H1 (cell line): ENCODE results near the gene DIP2C. TPM values are rescaled to one million over a fixed set of nuclear protein-coding genes. Genes with fewer than 3 reads are reported as not detected.

ENCODE experiments used
- CTCF ChIA-PET: fragments of 300-600 bp; sonication (Branson Sonifier 250); formaldehyde crosslinking; loops from one replicate; lab custom pipeline; 2021; ENCODE audit not compliant: partially characterized antibody; lab: Charles Lee
- POLR2A ChIA-PET: fragments of 300-600 bp; sonication (Branson Sonifier 250); formaldehyde crosslinking; loops from one replicate; lab custom pipeline; 2021; ENCODE audit warnings: inconsistent platforms; ENCODE audit not compliant: partially characterized antibody; lab: Charles Lee
- DNase-seq, 2 experiments: peaks; one replicate each; pipeline versions ENCODE4 v3.0.0 to v3.0.0-alpha.2; 2010 to 2022; ENCODE audit warnings: low spot score in 2 of 2, low read depth in 1 of 2, mixed read lengths in 1 of 2
- FAIRE-seq: peaks from 2 replicates; lab custom pipeline; 2011; peaks lifted over from hg19 to GRCh38; lab: Jason Lieb, UNC
- H2AFZ ChIP-seq: 2 replicates; pipeline ENCODE4 v1.8.1; 2012; ENCODE audit warnings: low read length, inconsistent platforms
- H2AK5ac ChIP-seq: 2 replicates; pipeline ENCODE4 v1.6.1; 2013; ENCODE audit warnings: low read depth, low read length
- H2BK120ac ChIP-seq: replicated peaks from 2 replicates; pipeline ENCODE3; 2013; ENCODE audit warnings: low read depth, low read length, inconsistent platforms
- H2BK12ac ChIP-seq: 2 replicates; pipeline ENCODE4 v1.6.1; 2013; ENCODE audit warnings: low read depth, low read length
- H2BK15ac ChIP-seq: 2 replicates; pipeline ENCODE4 v1.6.1; 2013; ENCODE audit warnings: low read length
- H2BK20ac ChIP-seq: 2 replicates; pipeline ENCODE4 v1.6.1; 2013; ENCODE audit warnings: low read length
- H2BK5ac ChIP-seq: 2 replicates; pipeline ENCODE4 v1.6.1; 2013; ENCODE audit warnings: low read depth, low read length
- H3K14ac ChIP-seq: 2 replicates; pipeline ENCODE4 v1.6.1; 2013; ENCODE audit warnings: inconsistent platforms; ENCODE audit not compliant: insufficient read length
- H3K18ac ChIP-seq: 2 replicates; pipeline ENCODE4 v1.6.1; 2013; ENCODE audit warnings: low read length; ENCODE audit errors: extremely low read depth
- H3K23ac ChIP-seq: 2 replicates; pipeline ENCODE4 v1.6.1; 2013; ENCODE audit warnings: inconsistent platforms; ENCODE audit not compliant: insufficient read length
- H3K23me2 ChIP-seq: 2 replicates; pipeline ENCODE4 v1.6.1; 2013; ENCODE audit warnings: low read depth, low read length
- H3K27ac ChIP-seq: 2 replicates; pipeline ENCODE4 v1.6.1; 2011; ENCODE audit warnings: low read depth, low read length, inconsistent platforms
- H3K27me3 ChIP-seq, 4 experiments: replicated peaks in 1 of 4; 1 replicate in 1 of 4; 2 replicates in 3 of 4; pipeline versions ENCODE4 v1.6.1 to v1.8.1; 2011 to 2013; ENCODE audit warnings: low read length in 3 of 4, mild to moderate bottlenecking in 3 of 4, inconsistent platforms in 2 of 4, mixed read lengths in 2 of 4, moderate library complexity in 1 of 4; ENCODE audit not compliant: control insufficient read depth in 3 of 4, insufficient read depth in 3 of 4; ENCODE audit errors: extremely low read depth in 1 of 4
- H3K36me3 ChIP-seq, 4 experiments: 2 replicates each; pipeline versions ENCODE4 v1.6.1 to v1.8.1; 2011 to 2013; ENCODE audit warnings: mild to moderate bottlenecking in 4 of 4, low read length in 3 of 4, moderate library complexity in 2 of 4, control low read depth in 1 of 4, inconsistent platforms in 1 of 4; ENCODE audit not compliant: insufficient read depth in 4 of 4, control insufficient read depth in 2 of 4
- H3K4ac ChIP-seq: replicated peaks from 2 replicates; pipeline ENCODE3; 2013; ENCODE audit warnings: low read length, low read depth, mixed read lengths, inconsistent platforms; ENCODE audit not compliant: insufficient read length
- H3K4me1 ChIP-seq, 4 experiments: replicated peaks in 1 of 4; 1 replicate in 1 of 4; 2 replicates in 3 of 4; pipeline versions ENCODE4 v1.6.1 to v1.8.1; 2011 to 2013; ENCODE audit warnings: low read length in 3 of 4, inconsistent platforms in 2 of 4, mixed read lengths in 1 of 4; ENCODE audit not compliant: insufficient read depth in 4 of 4, control insufficient read depth in 3 of 4
- H3K4me2 ChIP-seq, 2 experiments: 2 replicates each; pipeline versions ENCODE4 v1.6.1 to v1.8.1; 2011 to 2013; ENCODE audit warnings: low read depth in 2 of 2, low read length in 2 of 2, control low read depth in 1 of 2, inconsistent platforms in 1 of 2, mild to moderate bottlenecking in 1 of 2; ENCODE audit not compliant: insufficient read depth in 1 of 2
- H3K4me3 ChIP-seq, 4 experiments: fragments of 200-600, 300-600 bp in 1 of 4; sonication (generic), shearing (Covaris generic), sonication (Bioruptor Twin) in 1 of 4; 2 replicates each; pipeline versions ENCODE4 v1.5.1 to v1.8.1; 2011 to 2016; ENCODE audit warnings: low read length in 4 of 4, low read depth in 3 of 4, control low read depth in 2 of 4, inconsistent platforms in 2 of 4, mild to moderate bottlenecking in 2 of 4, mixed read lengths in 1 of 4, moderate library complexity in 1 of 4; ENCODE audit not compliant: insufficient read depth in 2 of 4; ENCODE audit errors: extremely low read depth in 1 of 4
- H3K56ac ChIP-seq: replicated peaks from 2 replicates; pipeline ENCODE3; 2013; ENCODE audit warnings: low read depth, mild to moderate bottlenecking, mixed read lengths, low read length, inconsistent platforms; ENCODE audit not compliant: insufficient read length
- H3K79me1 ChIP-seq: 2 replicates; pipeline ENCODE4 v1.6.1; 2013; ENCODE audit warnings: low read depth, low read length, control low read depth
- H3K79me2 ChIP-seq, 2 experiments: 2 replicates each; pipeline versions ENCODE4 v1.6.1 to v1.8.1; 2012 to 2013; ENCODE audit warnings: low read length in 2 of 2, mild to moderate bottlenecking in 2 of 2, inconsistent platforms in 1 of 2; ENCODE audit not compliant: insufficient read depth in 2 of 2, control insufficient read depth in 1 of 2
- H3K9ac ChIP-seq, 4 experiments: replicated peaks in 1 of 4; 1 replicate in 1 of 4; 2 replicates in 3 of 4; pipeline versions ENCODE4 v1.6.1 to v1.8.1; 2011 to 2013; ENCODE audit warnings: low read depth in 3 of 4, low read length in 3 of 4, control low read depth in 2 of 4, mild to moderate bottlenecking in 2 of 4, moderate library complexity in 2 of 4, inconsistent platforms in 1 of 4; ENCODE audit errors: extremely low read depth in 1 of 4
- H3K9me3 ChIP-seq, 2 experiments: 2 replicates each; pipeline versions ENCODE4 v1.6.1 to v1.8.1; 2012 to 2013; ENCODE audit warnings: mild to moderate bottlenecking in 2 of 2, moderate library complexity in 2 of 2, control low read depth in 1 of 2, inconsistent platforms in 1 of 2, low read depth in 1 of 2, low read length in 1 of 2, mixed read lengths in 1 of 2; ENCODE audit not compliant: insufficient read depth in 2 of 2
- H4K20me1 ChIP-seq, 2 experiments: replicated peaks in 1 of 2; 2 replicates each; pipeline versions ENCODE3 to v1.8.1; 2011 to 2013; ENCODE audit warnings: inconsistent platforms in 2 of 2, low read length in 2 of 2, mild to moderate bottlenecking in 1 of 2; ENCODE audit not compliant: insufficient read depth in 2 of 2, control insufficient read depth in 1 of 2
- H4K5ac ChIP-seq: 2 replicates; pipeline ENCODE4 v1.6.1; 2013; ENCODE audit warnings: low read length, low read depth, mixed read lengths, inconsistent platforms; ENCODE audit not compliant: insufficient read length
- H4K8ac ChIP-seq: 2 replicates; pipeline ENCODE4 v1.8.0; 2013; ENCODE audit warnings: mild to moderate bottlenecking, moderate library complexity, low read length, inconsistent platforms; ENCODE audit not compliant: insufficient read depth; ENCODE audit errors: extremely low read depth
- H4K91ac ChIP-seq: replicated peaks from 2 replicates; pipeline ENCODE3; 2013; ENCODE audit warnings: low read length, mixed read lengths, inconsistent platforms; ENCODE audit not compliant: insufficient read length
- ASH2L ChIP-seq: fragments of 200-600, 300-600 bp; sonication (generic); IDR thresholded peaks from one replicate; pipeline ENCODE4 v1.7.1; 2017; ENCODE audit warnings: low read length
- BACH1 ChIP-seq: IDR thresholded peaks from 2 replicates; pipeline ENCODE4 v1.6.1; 2012; ENCODE audit warnings: low read length, improper control_type of control experiment
- BRCA1 ChIP-seq: IDR thresholded peaks from 2 replicates; pipeline ENCODE4 v1.6.1; 2012; ENCODE audit warnings: low read depth, low read length, improper control_type of control experiment
- EGR1 ChIP-seq: IDR thresholded peaks from 2 replicates; pipeline ENCODE4 v1.6.1; 2011; ENCODE audit warnings: low read depth, low read length, borderline replicate concordance
- EZH2 ChIP-seq: fragments of 200-600 bp; sonication (generic); IDR thresholded peaks from 2 replicates; pipeline ENCODE4 v1.7.1; 2012; ENCODE audit warnings: low read depth, mild to moderate bottlenecking, moderate library complexity, low read length, inconsistent platforms; ENCODE audit not compliant: severe bottlenecking
- MAFK ChIP-seq: IDR thresholded peaks from 2 replicates; pipeline ENCODE4 v1.6.1; 2012; ENCODE audit warnings: low read depth, mild to moderate bottlenecking, improper control_type of control experiment, low read length
- POLR2AphosphoS5 ChIP-seq: IDR thresholded peaks from 2 replicates; pipeline ENCODE4 v1.6.1; 2011; ENCODE audit warnings: low read depth, low read length
- RBBP5 ChIP-seq: IDR thresholded peaks from 2 replicates; pipeline ENCODE4 v1.7.1; 2012; ENCODE audit warnings: low read depth, mild to moderate bottlenecking, inconsistent platforms, low read length, moderate library complexity, borderline replicate concordance
- RXRA ChIP-seq: IDR thresholded peaks from 2 replicates; pipeline ENCODE4 v1.6.1; 2011; ENCODE audit warnings: low read depth, mild to moderate bottlenecking, low read length, moderate library complexity; ENCODE audit not compliant: insufficient read depth
- SAP30 ChIP-seq: fragments of 300-600 bp; sonication (generic); IDR thresholded peaks from 2 replicates; pipeline ENCODE4 v1.7.1; 2012; ENCODE audit warnings: low read length, moderate library complexity, mild to moderate bottlenecking, inconsistent platforms; ENCODE audit not compliant: insufficient read depth, insufficient replicate concordance
- SIN3A ChIP-seq, 2 experiments: IDR thresholded peaks in 1 of 2; conservative IDR thresholded peaks in 1 of 2; 2 replicates each; pipeline ENCODE4 v1.6.1; 2011 to 2012; ENCODE audit warnings: low read length in 2 of 2, improper control_type of control experiment in 1 of 2, low read depth in 1 of 2, mild to moderate bottlenecking in 1 of 2
- SP1 ChIP-seq: IDR thresholded peaks from 2 replicates; pipeline ENCODE4 v1.6.1; 2011; ENCODE audit warnings: low read depth, low read length
- SP4 ChIP-seq: IDR thresholded peaks from 2 replicates; pipeline ENCODE4 v1.6.1; 2012; ENCODE audit warnings: low read length, inconsistent platforms
- TAF1 ChIP-seq: IDR thresholded peaks from 2 replicates; pipeline ENCODE4 v1.6.1; 2011; ENCODE audit warnings: mild to moderate bottlenecking, low read depth, low read length
- TAF7 ChIP-seq: optimal IDR thresholded peaks from 2 replicates; pipeline ENCODE3; 2011; ENCODE audit warnings: low read depth, mild to moderate bottlenecking, inconsistent platforms, low read length, moderate library complexity, borderline replicate concordance
- TBP ChIP-seq: IDR thresholded peaks from 2 replicates; pipeline ENCODE4 v1.6.1; 2011; ENCODE audit warnings: low read depth, low read length, improper control_type of control experiment
- WGBS, 2 experiments: shearing (Covaris generic) in 1 of 2; methylation state at CpG; one replicate each; pipeline versions ENCODE4 v1.1.6 to v1.1.7; 2013 to 2015; ENCODE audit warnings: low lambda C conversion rate in 2 of 2, mixed read lengths in 2 of 2, inconsistent platforms in 1 of 2, low coverage in 1 of 2, missing lambda C conversion rate in 1 of 2; ENCODE audit not compliant: insufficient replicate concordance in 2 of 2, insufficient coverage in 1 of 2, insufficient read length in 1 of 2; ENCODE audit errors: extremely low coverage in 1 of 2, missing lambda C conversion rate in 1 of 2; 5-methylcytosine and 5-hydroxymethylcytosine counted together
- polyA plus RNA-seq, 7 experiments: library from polyadenylated mRNA; depleted of rRNA in 3 of 7; stranded (reverse) in 5 of 7; unstranded in 2 of 7; fragments of >200 nt in 5 of 7; fragments of 200-250 nt in 2 of 7; gene quantifications; 1 replicate in 5 of 7; 2 replicates in 1 of 7; 4 replicates in 1 of 7; pipeline versions ENCODE4 v1.2.1 to v1.2.3, GENCODE V29; 2011 to 2013; ENCODE audit warnings: missing spikeins in 2 of 7, mixed read lengths in 2 of 7
- total RNA-seq: library from RNA; stranded (reverse); fragmentation: NEBNext Ultra II Directional; extraction: Animal tissue kit (Norgen Biotek cat#: 25700); gene quantifications from 2 replicates; pipeline ENCODE4 v1.2.1, GENCODE V29; 2021

DIP2C gene
- total and polyA plus RNA-seq, 2 of the 8 experiments (the other 6 are each of a cell fraction or from before 2014, with no cell fraction given): 3.8 to 9.3 TPM

GRCh38 chr10:440127-440526, 249.3 kb downstream of the DIP2C start:
- H4K20me1 ChIP-seq: peaks cover 0 to 4% of the 10 kb centered on the region in 2 experiments
- no peak overlapping the region for H2BK12ac ChIP-seq
- H3K4me2 ChIP-seq: no peak overlapping the region
- H4K8ac ChIP-seq: no peak overlapping the region
- no peak for FAIRE-seq
- no peak overlapping the region for H3K14ac ChIP-seq
- no peak overlapping the region for H3K4ac ChIP-seq
- no peaks in the 10 kb centered on the region for H3K4me1 ChIP-seq
- WGBS, 2 experiments: 91% methylated on average over 3 of the region's 3 CpGs; no CpG with 5 or more reads in 1 of the 2 experiments
- no peak overlapping the region for H2BK20ac ChIP-seq
- no peak overlapping the region for H3K9ac ChIP-seq
- H3K79me2 ChIP-seq: no peaks in the 10 kb centered on the region
- H3K79me1 ChIP-seq: no peaks in the 10 kb centered on the region
- TF ChIP-seq TBP (no peak), ASH2L (no peak), SAP30 (no peak), SP4 (no peak), EGR1 (no peak), TAF7 (no peak), SP1 (no peak), BRCA1 (no peak), POLR2AphosphoS5 (no peak), BACH1 (no peak), MAFK (no peak), RBBP5 (no peak), SIN3A (conservative IDR thresholded peaks at IDR 0.05 in 1 of 2, IDR thresholded peaks at IDR 0.05 in 1 of 2; ENCODE audit: low read depth in 1 of 2, low read length in 2 of 2) (no peak), TAF1 (no peak), RXRA (no peak), EZH2 (no peak)
- ChIA-PET CTCF (interaction anchor here (0.8 kb wide), 1 partner anchor 24 kb away, joined by 3 read pairs; no protein-coding TSS in a partner anchor), POLR2A (no interaction called here)
- H3K27me3 ChIP-seq: no peaks in the 10 kb centered on the region
- no peaks in the 10 kb centered on the region for H3K36me3 ChIP-seq
- no peak overlapping the region for H3K18ac ChIP-seq
- no peak overlapping the region for H3K23ac ChIP-seq
- H2AK5ac ChIP-seq: no peak overlapping the region
- DNase-seq: no peak
- no peak overlapping the region for H3K27ac ChIP-seq
- H2BK15ac ChIP-seq: no peak overlapping the region
- no peak overlapping the region for H3K4me3 ChIP-seq
- H2AFZ ChIP-seq: no peak overlapping the region
- no peak overlapping the region for H3K56ac ChIP-seq
- no peaks in the 10 kb centered on the region for H3K23me2 ChIP-seq
- no peak overlapping the region for H2BK120ac ChIP-seq
- no peak overlapping the region for H4K5ac ChIP-seq
- peaks cover 4 to 5% of the 10 kb centered on the region in 2 experiments; a peak in 1 of 4 replicates for H3K9me3 ChIP-seq
- no peak overlapping the region for H4K91ac ChIP-seq
- H2BK5ac ChIP-seq: no peak overlapping the region
